Measurements from ENCODE around the gene EXOC2.

DNA sequence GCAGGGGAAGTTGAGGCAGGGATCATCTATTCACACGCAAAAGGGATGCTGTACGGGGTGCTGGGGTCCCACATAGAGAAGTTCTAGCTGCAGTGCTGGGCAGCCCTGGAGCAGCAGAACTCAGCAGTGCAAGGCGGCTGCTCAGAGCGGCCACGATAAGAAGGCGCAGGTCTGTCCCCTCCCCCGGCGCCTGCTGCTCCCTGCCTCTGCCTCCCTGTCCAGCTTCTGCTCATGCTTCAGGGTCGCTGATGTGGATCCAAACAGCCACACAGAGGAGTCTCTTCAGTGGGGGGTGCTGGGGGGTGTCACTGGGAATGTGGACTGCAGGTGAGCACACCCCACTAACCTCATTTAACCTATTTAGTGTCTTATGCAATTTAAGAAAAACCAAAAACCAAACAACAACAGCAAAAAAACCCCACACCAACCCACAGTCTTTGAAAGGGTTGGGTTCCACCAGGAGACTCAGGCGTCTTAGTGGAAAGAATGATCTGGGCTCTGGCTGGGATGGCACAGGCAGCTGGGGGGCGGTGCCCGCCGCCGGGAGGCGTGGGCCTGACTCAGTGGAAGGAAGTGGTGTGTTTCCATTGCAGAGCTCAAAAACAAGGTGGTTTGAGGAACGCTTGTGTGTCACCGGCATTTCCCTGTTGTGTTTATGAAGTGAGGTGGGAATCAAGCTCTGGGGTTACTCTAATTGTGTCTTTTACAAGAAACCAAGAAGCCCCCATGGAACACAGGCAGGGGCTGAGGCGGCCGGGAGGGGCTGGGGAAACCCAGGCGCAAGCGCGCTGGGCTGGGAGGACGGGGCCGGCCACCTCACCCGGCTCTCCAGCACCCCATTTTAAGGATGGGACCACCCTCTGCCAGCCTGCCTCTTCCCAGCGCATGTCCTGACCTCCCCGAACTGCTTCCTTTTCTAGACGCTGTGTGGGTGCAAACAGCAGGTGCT lies 246.2 kb downstream of the EXOC2 start:
- TF ChIP-seq, protein P1, sequence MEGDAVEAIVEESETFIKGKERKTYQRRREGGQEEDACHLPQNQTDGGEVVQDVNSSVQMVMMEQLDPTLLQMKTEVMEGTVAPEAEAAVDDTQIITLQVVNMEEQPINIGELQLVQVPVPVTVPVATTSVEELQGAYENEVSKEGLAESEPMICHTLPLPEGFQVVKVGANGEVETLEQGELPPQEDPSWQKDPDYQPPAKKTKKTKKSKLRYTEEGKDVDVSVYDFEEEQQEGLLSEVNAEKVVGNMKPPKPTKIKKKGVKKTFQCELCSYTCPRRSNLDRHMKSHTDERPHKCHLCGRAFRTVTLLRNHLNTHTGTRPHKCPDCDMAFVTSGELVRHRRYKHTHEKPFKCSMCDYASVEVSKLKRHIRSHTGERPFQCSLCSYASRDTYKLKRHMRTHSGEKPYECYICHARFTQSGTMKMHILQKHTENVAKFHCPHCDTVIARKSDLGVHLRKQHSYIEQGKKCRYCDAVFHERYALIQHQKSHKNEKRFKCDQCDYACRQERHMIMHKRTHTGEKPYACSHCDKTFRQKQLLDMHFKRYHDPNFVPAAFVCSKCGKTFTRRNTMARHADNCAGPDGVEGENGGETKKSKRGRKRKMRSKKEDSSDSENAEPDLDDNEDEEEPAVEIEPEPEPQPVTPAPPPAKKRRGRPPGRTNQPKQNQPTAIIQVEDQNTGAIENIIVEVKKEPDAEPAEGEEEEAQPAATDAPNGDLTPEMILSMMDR (IDR thresholded peaks at IDR 0.05; ENCODE audit: insufficient read depth, low read depth, low read length) = no peak
- no peak for TF ChIP-seq EZH2 (IDR thresholded peaks at IDR 0.05; ENCODE audit: insufficient read depth, low read length)
